B cell (primary cell): ENCODE measurements around the gene EPHB1.

Source experiments
- CTCF ChIP-seq: fragments of 200-600 bp; IDR thresholded peaks from one replicate; pipeline ENCODE4 v1.8.0; 2022; ENCODE audit warnings: antibody characterized with exemption, mild to moderate bottlenecking
- EZH2 ChIP-seq: IDR thresholded peaks from 2 replicates; pipeline ENCODE4 v1.6.1; 2012; ENCODE audit warnings: borderline replicate concordance, low read depth, mild to moderate bottlenecking, moderate library complexity, low read length; ENCODE audit not compliant: insufficient read depth, poor library complexity, severe bottlenecking

DNA sequence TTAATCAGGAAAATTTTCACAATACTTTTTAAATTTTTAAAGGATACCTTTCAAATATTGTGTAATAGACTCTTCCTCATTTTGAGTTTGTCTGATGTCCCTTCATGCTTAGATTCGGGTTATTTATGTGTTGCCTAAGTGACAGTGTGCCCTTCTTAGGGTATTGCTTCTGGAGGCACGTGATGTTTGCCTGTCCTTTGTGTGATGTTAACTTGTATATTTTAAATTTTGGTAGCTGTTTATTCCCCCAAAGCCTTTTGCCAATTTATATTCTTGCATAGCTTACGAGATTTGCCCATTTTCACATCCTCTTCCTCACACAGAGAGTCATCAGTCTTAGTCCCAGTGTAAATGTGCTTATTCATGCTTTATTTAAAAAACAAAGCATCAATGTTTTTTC lies 433.1 kb downstream of the EPHB1 start:
- TF ChIP-seq CTCF (no peak), EZH2 (no peak)
